HG03135 (cell line): ENCODE results near the gene UMODL1.

Experiments
- ATAC-seq: cut with Tn5 transposase; IDR thresholded peaks from one replicate; pipeline ENCODE4 v1.9.1; 2021; ENCODE audit warnings: mild to moderate bottlenecking, moderate library complexity; ENCODE audit not compliant: unreplicated experiment

Gene UMODL1

GRCh38 chr21:42071146-42071737, at the start of gene UMODL1:
Gene UMODL1 (plus strand): TSS chr21:42071317. CDS start chr21:42071317, 0 bp downstream.
- ATAC-seq: no peak

GRCh38 chr21:42021371-42022090, 49.6 kb upstream of the UMODL1 start:
- ATAC-seq: no peak

- no peak for ATAC-seq
Observed at GRCh38 chr21:42022091-42022430, 49.1 kb upstream of the UMODL1 start.

- ATAC-seq: no peak
Observed at GRCh38 chr21:42022906-42023305, 48.2 kb upstream of the UMODL1 start.

GRCh38 chr21:42025376-42026081, 45.6 kb upstream of the UMODL1 start:
- ATAC-seq: no peak

GRCh38 chr21:42026082-42026435, 45.1 kb upstream of the UMODL1 start:
- ATAC-seq: no peak

GRCh38 chr21:42027085-42027821, 43.9 kb upstream of the UMODL1 start:
- ATAC-seq: no peak

- ATAC-seq: no peak
Observed at GRCh38 chr21:42027822-42028765, 43.0 kb upstream of the UMODL1 start.

- ATAC-seq: no peak
Observed at GRCh38 chr21:42028766-42029425, 42.2 kb upstream of the UMODL1 start.

GRCh38 chr21:42030311-42030710, 40.8 kb upstream of the UMODL1 start:
- no peak for ATAC-seq

- ATAC-seq: no peak
Observed at GRCh38 chr21:42031241-42031640, 39.9 kb upstream of the UMODL1 start.

GRCh38 chr21:42031816-42032215, 39.3 kb upstream of the UMODL1 start:
- ATAC-seq: no peak

- no peak for ATAC-seq
Observed at GRCh38 chr21:42032266-42032665, 38.9 kb upstream of the UMODL1 start.

GRCh38 chr21:42032968-42033367, 38.1 kb upstream of the UMODL1 start:
- no peak for ATAC-seq

- ATAC-seq: no peak
Observed at GRCh38 chr21:42036313-42036712, 34.8 kb upstream of the UMODL1 start.

GRCh38 chr21:42037516-42037915, 33.6 kb upstream of the UMODL1 start:
- ATAC-seq: no peak

- no peak for ATAC-seq
Observed at GRCh38 chr21:42037943-42038342, 33.2 kb upstream of the UMODL1 start.

GRCh38 chr21:42038393-42038792, 32.7 kb upstream of the UMODL1 start:
- no peak for ATAC-seq

- no peak for ATAC-seq
Observed at GRCh38 chr21:42038826-42039425, 32.2 kb upstream of the UMODL1 start.
